Endothelial cell of hepatic sinusoid (primary cell): Measurements from ENCODE around the gene CLK3.

Experiments used
- in situ Hi-C: cut with HindIII; loops from 2 replicates; pipeline ENCODE4 v1.10.0; 2017; ENCODE audit warnings: low sequenced_read_pairs

The CLK3 gene

GRCh38 chr15:74664670-74665069, 49.0 kb downstream of the CLK3 start:
- in situ Hi-C loops: no loop called here

- in situ Hi-C loops: no loop called here
Observed at GRCh38 chr15:74667975-74668374, 52.3 kb downstream of the CLK3 start.

- in situ Hi-C loops: no loop called here
Observed at GRCh38 chr15:74669627-74670026, 54.0 kb downstream of the CLK3 start.

- in situ Hi-C loops: no loop called here
Observed at GRCh38 chr15:74674161-74674560, 58.5 kb downstream of the CLK3 start.

GRCh38 chr15:74676801-74677200, 61.2 kb downstream of the CLK3 start:
- in situ Hi-C loops: no loop called here
